Measurements from ENCODE around the gene TSSC4.

Gene TSSC4

GRCh38 chr11:2402106-2402505 lies 1.6 kb downstream of the TSSC4 start:
- no peak for DNase-seq

GRCh38 chr11:2402890-2403645 lies 2.5 kb downstream of the TSSC4 start:
- DNase-seq = no peak

GRCh38 chr11:2404735-2405196 lies 4.2 kb downstream of the TSSC4 start:
- DNase-seq = no peak

GRCh38 chr11:2406451-2406850 lies 5.9 kb downstream of the TSSC4 start:
- DNase-seq = no peak

GRCh38 chr11:2406878-2407410 lies 6.4 kb downstream of the TSSC4 start:
- DNase-seq = no peak

GRCh38 chr11:2408671-2409070 lies 8.1 kb downstream of the TSSC4 start:
- DNase-seq = no peak

GRCh38 chr11:2409126-2409525 lies 8.6 kb downstream of the TSSC4 start:
- no peak for DNase-seq

- no peak for DNase-seq
Observed at GRCh38 chr11:2409611-2410468, 9.3 kb downstream of the TSSC4 start.

- DNase-seq = no peak
Observed at GRCh38 chr11:2410616-2411015, 10.1 kb downstream of the TSSC4 start.

GRCh38 chr11:2411446-2412305 lies 11.1 kb downstream of the TSSC4 start:
- no peak for DNase-seq

- no peak for DNase-seq
Observed at GRCh38 chr11:2412323-2412722, 11.8 kb downstream of the TSSC4 start.

GRCh38 chr11:2413742-2414579 lies 13.4 kb downstream of the TSSC4 start:
- no peak for DNase-seq

- no peak for DNase-seq
Observed at GRCh38 chr11:2414616-2415015, 14.1 kb downstream of the TSSC4 start.

GRCh38 chr11:2415171-2415570 lies 14.6 kb downstream of the TSSC4 start:
- DNase-seq = no peak

GRCh38 chr11:2415601-2416380 lies 15.2 kb downstream of the TSSC4 start:
- no peak for DNase-seq

- no peak for DNase-seq
Observed at GRCh38 chr11:2416765-2417164, 16.2 kb downstream of the TSSC4 start.

- DNase-seq = no peak
Observed at GRCh38 chr11:2417856-2418692, 17.5 kb downstream of the TSSC4 start.

- no peak for DNase-seq
Observed at GRCh38 chr11:2418693-2419360, 18.3 kb downstream of the TSSC4 start.
